NCI-H82 (cell line): Measurements from ENCODE around the gene SHCBP1.

Experiments used
- DNase-seq: peaks from one replicate; lab custom pipeline; 2025; lab: John Stamatoyannopoulos, UW

SHCBP1 gene

GRCh38 chr16:46614006-46614405 is 7.2 kb downstream of the SHCBP1 start:
- DNase-seq: no peak

- peak; percentile 79 for DNase-seq
Observed at GRCh38 chr16:46613352-46613751, 7.8 kb downstream of the SHCBP1 start.

- no peak for DNase-seq
Observed at GRCh38 chr16:46612121-46612520, 9.1 kb downstream of the SHCBP1 start.

GRCh38 chr16:46607529-46607928 is 13.7 kb downstream of the SHCBP1 start:
- peak; percentile 20 for DNase-seq

GRCh38 chr16:46606231-46606630 is 14.9 kb downstream of the SHCBP1 start:
- DNase-seq: no peak

GRCh38 chr16:46591257-46591656 is 29.9 kb downstream of the SHCBP1 start:
- no peak for DNase-seq

- no peak for DNase-seq
Observed at GRCh38 chr16:46586011-46586577, 35.1 kb downstream of the SHCBP1 start.

GRCh38 chr16:46583036-46583435 is 38.1 kb downstream of the SHCBP1 start:
- no peak for DNase-seq

- no peak for DNase-seq
Observed at GRCh38 chr16:46582313-46582712, 38.9 kb downstream of the SHCBP1 start.

GRCh38 chr16:46577988-46578579 is 43.1 kb downstream of the SHCBP1 start:
- DNase-seq: no peak

GRCh38 chr16:46573834-46574159 is 47.4 kb downstream of the SHCBP1 start:
- DNase-seq: no peak

- no peak for DNase-seq
Observed at GRCh38 chr16:46573008-46573833, 48.0 kb downstream of the SHCBP1 start.

- DNase-seq: no peak
Observed at GRCh38 chr16:46569231-46569735, 51.9 kb downstream of the SHCBP1 start.

- DNase-seq: no peak
Observed at GRCh38 chr16:46568472-46569230, 52.5 kb downstream of the SHCBP1 start.

- DNase-seq: peak; percentile 7
Observed at GRCh38 chr16:46562979-46563378, 58.2 kb downstream of the SHCBP1 start.

- DNase-seq: no peak
Observed at GRCh38 chr16:46558018-46558417, 63.2 kb downstream of the SHCBP1 start.

- no peak for DNase-seq
Observed at GRCh38 chr16:46555951-46556350, 65.2 kb downstream of the SHCBP1 start.

GRCh38 chr16:46554435-46554834 is 66.7 kb downstream of the SHCBP1 start:
- peak; percentile 82 for DNase-seq

- no peak for DNase-seq
Observed at GRCh38 chr16:46549477-46549876, 71.7 kb downstream of the SHCBP1 start.
